ACC112 (cell line): ENCODE results near the gene DPYSL4.

Experiments
- H2AFZ ChIP-seq: fragments of 200-600 bp; sonication (generic); one replicate; pipeline ENCODE4 v1.6.0; 2017; ENCODE audit warnings: antibody characterized with exemption, low read length; ENCODE audit not compliant: unreplicated experiment
- H3K27ac ChIP-seq: fragments of 200-600 bp; sonication (generic); 2 replicates; pipeline ENCODE4 v1.5.1; 2014; ENCODE audit warnings: low read depth, mild to moderate bottlenecking, antibody characterized with exemption, low read length, moderate library complexity
- H3K27me3 ChIP-seq: fragments of 200-600 bp; sonication (generic); 2 replicates; pipeline ENCODE4 v1.6.1; 2014; ENCODE audit warnings: mild to moderate bottlenecking, antibody characterized with exemption, low read length, moderate library complexity, mixed read lengths; ENCODE audit not compliant: insufficient read depth
- H3K36me3 ChIP-seq: fragments of 200-600 bp; sonication (generic); 2 replicates; pipeline ENCODE4 v1.6.1; 2016; ENCODE audit warnings: mild to moderate bottlenecking, antibody characterized with exemption, low read length, moderate library complexity, mixed read lengths; ENCODE audit not compliant: insufficient read depth
- H3K4me1 ChIP-seq: fragments of 200-600 bp; sonication (generic); one replicate; pipeline ENCODE4 v1.6.1; 2016; ENCODE audit warnings: low read length, mixed read lengths; ENCODE audit not compliant: insufficient read depth, unreplicated experiment, control insufficient read depth
- H3K4me3 ChIP-seq: fragments of 200-600 bp; sonication (generic); 2 replicates; pipeline ENCODE4 v1.5.1; 2014; ENCODE audit warnings: mild to moderate bottlenecking, low read depth, low read length
- H3K79me2 ChIP-seq: fragments of 200-600 bp; sonication (generic); one replicate; pipeline ENCODE4 v1.6.0; 2016; ENCODE audit warnings: low read length; ENCODE audit not compliant: control insufficient read depth, unreplicated experiment, insufficient read depth

DPYSL4 gene

DNA sequence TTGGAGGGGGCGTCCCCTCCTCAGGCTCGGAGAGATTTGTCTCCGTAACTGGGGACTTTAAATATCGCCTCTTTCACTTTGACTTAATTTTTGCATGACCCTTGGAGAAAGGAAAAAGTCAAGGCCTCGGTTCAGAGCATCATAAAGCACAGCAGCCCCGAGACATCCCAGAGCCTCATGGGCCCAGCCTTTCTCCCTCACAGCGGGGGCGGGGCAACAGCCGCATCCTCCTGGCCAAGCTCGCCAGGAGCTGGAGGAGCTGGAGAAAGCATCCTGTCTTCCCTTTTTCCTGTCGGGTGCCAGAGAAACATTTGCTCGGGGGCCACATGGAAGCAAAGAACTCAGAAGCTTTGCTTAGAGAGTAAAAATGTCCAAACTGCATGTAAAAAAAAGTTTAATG, 43.6 kb upstream of the DPYSL4 start:
- Histone ChIP-seq H3K4me1 (peaks cover 2% of the 10 kb centered on the region), H2AFZ (no peak overlapping the region), H3K36me3 (no peaks in the 10 kb centered on the region), H3K79me2 (no peaks in the 10 kb centered on the region), H3K4me3 (no peak overlapping the region), H3K27ac (no peak overlapping the region), H3K27me3 (no peaks in the 10 kb centered on the region)

DNA sequence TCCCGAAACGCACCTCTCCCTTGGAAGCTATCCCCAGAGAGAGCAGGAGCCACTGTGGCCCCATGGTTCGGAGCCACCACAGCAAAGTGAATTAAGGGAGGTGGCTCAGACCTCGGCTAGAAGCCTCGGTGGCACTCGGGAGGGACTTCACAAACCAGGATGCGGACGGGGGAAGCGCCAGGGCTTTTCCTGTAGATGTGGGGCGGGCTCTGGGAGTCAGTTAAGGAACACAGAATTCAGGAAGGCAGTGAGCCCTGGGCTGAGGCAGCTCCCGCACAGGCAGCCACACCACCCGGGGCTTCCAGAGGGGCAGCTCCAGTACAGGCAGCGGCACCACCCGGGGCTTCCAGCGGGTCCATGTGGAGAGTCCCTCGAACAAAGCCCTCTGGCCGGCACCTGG, 42.7 kb upstream of the DPYSL4 start:
- Histone ChIP-seq H3K36me3 (no peaks in the 10 kb centered on the region), H3K27me3 (no peaks in the 10 kb centered on the region), H3K4me1 (peaks cover 2% of the 10 kb centered on the region), H3K4me3 (no peak overlapping the region), H3K27ac (no peak overlapping the region), H3K79me2 (no peaks in the 10 kb centered on the region), H2AFZ (no peak overlapping the region)

DNA sequence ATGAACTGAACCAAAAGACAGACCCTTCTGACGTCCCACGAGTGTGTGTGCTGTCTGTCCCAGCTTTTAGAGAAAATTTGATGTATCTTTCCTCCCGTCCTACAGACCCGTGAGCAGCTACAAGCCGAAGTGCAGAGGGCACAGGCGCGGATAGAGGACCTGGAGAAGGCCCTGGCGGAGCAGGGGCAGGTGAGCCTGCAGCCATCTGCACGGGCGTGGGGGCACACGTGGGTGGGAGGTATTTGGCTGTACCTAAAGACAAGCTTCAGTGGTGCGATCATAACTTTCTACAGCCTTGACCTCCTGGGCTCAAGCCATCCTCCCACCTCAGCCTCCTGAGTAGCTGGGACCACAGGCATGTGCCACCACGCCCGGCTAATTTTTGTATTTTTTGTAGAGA, 41.7 kb upstream of the DPYSL4 start:
- Histone ChIP-seq H3K36me3 (no peaks in the 10 kb centered on the region), H3K79me2 (no peaks in the 10 kb centered on the region), H3K4me3 (no peak overlapping the region), H3K27me3 (no peaks in the 10 kb centered on the region), H3K4me1 (peaks cover 2% of the 10 kb centered on the region), H2AFZ (no peak overlapping the region), H3K27ac (no peak overlapping the region)

DNA sequence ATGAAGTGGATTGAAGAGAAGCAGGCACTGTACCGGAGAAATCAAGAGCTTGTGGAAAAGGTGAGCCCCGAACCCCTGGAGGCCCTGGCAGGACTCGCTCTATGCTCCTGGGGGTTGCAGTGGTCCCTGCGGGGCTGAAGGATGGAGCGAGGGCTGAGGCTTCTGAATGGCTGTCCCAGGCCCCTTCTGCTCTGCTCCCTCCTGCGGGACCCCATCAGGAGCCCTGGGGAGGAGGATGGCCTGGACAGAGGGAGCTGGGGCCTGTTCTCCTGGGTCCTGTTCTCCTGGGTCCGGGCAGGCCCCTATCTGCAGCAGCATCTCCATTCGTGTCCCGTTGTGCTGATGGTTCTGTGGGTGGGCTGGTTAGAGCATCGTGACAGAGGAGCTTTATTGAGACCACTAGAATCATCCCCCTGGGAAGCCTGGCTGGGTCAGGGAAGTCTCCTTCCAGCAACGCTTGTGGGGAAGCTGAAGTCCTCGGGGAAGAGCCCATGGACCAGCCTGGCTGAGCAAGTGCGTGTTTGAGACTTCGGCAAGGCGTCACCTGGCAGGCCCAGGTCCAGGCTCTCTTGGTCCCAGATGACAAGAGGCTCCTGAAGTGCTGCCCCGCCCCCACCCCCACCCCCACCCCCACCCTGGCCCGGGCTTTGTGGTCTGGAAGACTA, 41.1 kb upstream of the DPYSL4 start:
- Histone ChIP-seq H3K4me3 (no peak overlapping the region), H2AFZ (no peak overlapping the region), H3K79me2 (no peaks in the 10 kb centered on the region), H3K36me3 (no peaks in the 10 kb centered on the region), H3K27me3 (no peaks in the 10 kb centered on the region), H3K4me1 (peaks cover 2% of the 10 kb centered on the region), H3K27ac (no peak overlapping the region)

DNA sequence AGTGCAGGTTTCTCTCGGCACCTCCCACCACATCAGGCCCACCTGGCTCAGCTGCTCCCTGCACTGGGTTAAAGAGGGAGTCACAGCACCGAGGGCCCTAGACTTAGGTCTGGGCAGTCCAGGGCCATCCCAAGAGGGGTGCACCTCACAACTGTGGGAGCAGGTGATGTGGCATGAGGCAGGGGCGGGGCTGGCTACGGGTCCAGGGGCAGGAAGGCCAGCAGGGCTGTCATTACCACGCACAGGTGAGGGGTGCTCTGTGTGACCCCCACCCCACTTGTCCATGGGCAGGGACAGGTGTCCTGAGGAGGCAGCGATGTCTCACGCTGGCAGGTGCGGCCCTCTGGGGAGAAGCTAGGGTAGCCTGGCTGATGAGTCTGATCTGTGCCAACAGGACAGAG, 40.5 kb upstream of the DPYSL4 start:
- Histone ChIP-seq H3K4me3 (no peak overlapping the region), H3K4me1 (peaks cover 2% of the 10 kb centered on the region), H3K27ac (no peak overlapping the region), H3K27me3 (no peaks in the 10 kb centered on the region), H3K36me3 (no peaks in the 10 kb centered on the region), H3K79me2 (no peaks in the 10 kb centered on the region), H2AFZ (no peak overlapping the region)

DNA sequence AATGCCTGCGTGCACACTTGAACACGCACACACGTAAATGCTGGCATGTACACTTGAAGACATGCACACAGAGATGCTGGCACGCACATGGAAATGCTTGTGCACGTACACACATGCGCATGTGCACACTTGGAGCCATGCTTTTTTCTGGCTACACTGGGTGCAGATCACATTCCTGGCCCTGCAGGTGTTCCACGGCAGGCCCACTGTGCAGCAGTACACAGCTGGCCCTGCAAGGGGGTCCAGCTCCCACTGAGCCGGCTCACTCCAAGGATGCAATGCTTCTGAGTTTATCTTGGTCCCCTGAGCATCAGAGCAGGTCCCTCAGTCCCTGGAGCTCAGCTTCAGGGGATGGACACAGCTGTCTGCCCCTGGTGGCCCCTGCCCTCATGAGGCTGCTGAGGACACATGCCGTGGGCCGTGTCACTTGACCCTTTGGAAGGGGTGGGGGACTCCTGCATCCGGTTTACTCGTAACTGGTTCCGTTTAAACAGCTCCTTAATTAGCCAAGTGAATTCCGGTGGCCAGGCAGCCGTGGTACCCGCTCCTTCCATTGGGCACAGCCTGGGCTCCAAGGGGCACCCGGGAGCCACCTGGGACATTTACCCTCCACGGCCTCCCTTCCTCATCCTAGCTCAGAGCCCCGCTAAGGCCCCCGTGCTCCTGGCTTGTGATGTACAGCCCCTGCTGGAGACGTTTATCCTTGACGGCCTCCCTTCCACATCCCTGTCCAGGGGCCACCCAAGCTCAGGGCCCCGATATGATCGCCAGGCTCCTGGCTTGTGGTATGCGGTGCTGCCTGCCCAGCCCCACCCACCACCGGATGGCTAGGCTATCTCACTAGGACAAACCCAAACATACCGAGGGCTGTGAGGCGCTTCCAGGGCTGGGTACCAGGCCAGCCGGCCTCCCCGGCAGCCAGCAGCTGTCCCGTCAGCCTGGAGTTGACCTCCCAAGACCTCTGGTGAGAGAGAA, 39.5 kb upstream of the DPYSL4 start:
- H3K4me1 ChIP-seq: peaks cover 2% of the 10 kb centered on the region
- H2AFZ ChIP-seq: no peak overlapping the region
- H3K27ac ChIP-seq: no peak overlapping the region
- no peak overlapping the region for H3K4me3 ChIP-seq
- H3K27me3 ChIP-seq: no peaks in the 10 kb centered on the region
- no peaks in the 10 kb centered on the region for H3K36me3 ChIP-seq
- no peaks in the 10 kb centered on the region for H3K79me2 ChIP-seq

DNA sequence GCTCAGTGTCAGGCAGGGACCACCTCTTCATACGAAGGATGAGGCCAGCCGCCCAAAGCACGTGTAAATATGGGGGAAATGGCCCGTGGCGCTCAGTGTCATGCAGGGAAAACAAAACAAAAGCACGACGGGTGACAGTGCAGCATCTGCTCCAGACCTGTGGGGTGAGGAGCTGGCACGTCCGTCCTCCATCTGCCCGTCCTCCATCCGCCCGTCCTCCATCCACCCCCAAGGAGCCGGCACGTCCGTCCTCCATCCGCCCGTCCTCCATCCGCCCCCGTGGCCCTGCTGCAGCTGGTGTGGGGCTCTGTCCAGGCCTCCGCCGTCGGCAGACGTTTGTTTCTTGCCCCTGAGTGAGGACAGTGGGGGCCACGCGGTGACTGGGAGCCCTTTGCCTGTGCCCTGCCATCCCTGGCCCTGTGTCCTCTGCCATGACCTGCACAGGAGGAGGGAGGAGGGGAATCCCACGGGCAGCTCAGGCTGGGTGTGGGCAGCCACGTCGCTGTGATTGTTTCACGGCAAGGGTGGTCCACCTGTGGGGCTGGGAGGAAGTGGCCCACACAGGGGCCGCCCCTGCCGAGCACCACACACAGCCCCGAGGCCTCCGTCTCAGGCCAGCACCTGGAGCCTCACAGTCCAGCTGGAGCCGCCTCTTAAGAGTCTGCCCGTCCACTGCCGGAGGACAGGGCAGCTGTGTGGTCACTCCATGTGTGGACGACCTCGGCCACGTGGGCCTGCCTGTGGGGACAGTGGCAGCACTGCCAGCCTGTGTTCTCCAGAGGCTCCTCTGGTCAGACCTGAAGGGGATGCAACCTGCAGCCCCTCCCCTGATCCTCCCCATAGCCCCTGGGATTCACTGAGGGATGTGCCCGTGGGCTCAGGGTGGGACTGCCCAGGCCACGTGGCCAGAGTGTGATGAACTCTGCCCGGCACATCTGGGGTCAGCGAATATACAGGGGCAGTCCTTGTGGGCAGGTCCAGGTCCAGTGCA, 38.2 kb upstream of the DPYSL4 start:
- Histone ChIP-seq H3K27ac (no peak overlapping the region), H3K4me3 (no peak overlapping the region), H2AFZ (no peak overlapping the region), H3K4me1 (no peaks in the 10 kb centered on the region), H3K27me3 (no peaks in the 10 kb centered on the region), H3K36me3 (no peaks in the 10 kb centered on the region), H3K79me2 (no peaks in the 10 kb centered on the region)

DNA sequence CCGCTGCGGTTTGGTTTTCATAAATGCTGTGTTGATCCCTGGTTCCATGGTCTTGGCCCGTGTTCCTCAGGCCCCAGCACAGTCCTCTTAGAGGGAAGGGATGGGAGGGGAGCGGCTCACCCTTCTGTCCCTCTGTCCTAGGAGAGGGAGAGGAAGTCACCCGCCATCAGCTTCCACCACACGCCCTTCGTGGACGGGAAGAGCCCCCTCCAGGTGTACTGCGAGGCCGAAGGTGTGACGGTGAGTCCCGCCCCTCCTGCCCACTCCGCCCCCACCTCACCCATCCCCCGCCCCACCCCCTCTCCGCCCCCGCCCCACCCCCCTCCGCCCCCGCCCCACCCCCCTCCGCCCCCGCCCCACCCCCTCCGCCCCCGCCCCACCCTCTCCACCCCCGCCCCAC, 37.5 kb upstream of the DPYSL4 start:
- Histone ChIP-seq H3K4me1 (no peaks in the 10 kb centered on the region), H3K27me3 (no peaks in the 10 kb centered on the region), H3K4me3 (no peak overlapping the region), H3K79me2 (no peaks in the 10 kb centered on the region), H3K36me3 (no peaks in the 10 kb centered on the region), H2AFZ (no peak overlapping the region), H3K27ac (no peak overlapping the region)

DNA sequence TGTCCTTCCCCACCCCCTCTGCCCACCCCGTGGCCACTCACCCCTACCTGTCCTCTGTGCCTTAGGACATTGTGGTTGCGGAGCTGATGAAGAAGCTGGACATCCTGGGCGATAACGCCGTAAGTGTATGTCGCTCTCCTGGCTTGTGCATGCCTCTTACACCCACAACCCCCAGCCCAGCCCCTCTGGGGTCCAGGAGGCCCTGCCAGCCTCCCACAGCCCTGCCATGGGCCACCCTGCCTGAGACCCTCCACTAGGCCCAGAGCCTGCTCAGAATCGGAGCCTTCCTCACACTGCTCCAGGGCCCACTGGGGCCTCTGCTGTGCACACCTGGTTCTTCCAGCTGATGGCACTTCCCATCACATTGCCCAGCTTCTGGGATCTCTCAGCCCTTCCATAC, 36.8 kb upstream of the DPYSL4 start:
- no peaks in the 10 kb centered on the region for H3K36me3 ChIP-seq
- no peaks in the 10 kb centered on the region for H3K27me3 ChIP-seq
- H3K27ac ChIP-seq: no peak overlapping the region
- H3K4me1 ChIP-seq: no peaks in the 10 kb centered on the region
- no peaks in the 10 kb centered on the region for H3K79me2 ChIP-seq
- no peak overlapping the region for H2AFZ ChIP-seq
- no peak overlapping the region for H3K4me3 ChIP-seq

DNA sequence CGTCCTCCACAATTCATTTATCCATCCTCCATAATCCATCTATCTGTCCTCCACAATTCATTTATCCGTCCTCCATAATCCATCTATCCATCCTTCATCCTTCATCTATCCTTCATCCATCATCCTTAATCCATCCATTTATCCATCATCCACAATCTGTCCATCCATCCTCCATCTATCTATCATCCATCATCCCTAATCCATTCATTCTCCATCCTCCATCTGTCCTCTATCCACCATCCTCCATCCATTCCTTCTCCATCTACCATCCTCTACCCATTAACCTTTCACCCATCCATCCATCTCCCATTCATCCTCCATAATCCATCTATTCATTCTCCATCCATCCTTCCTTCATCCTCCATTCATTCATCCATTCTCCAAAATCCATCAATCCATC, 36.0 kb upstream of the DPYSL4 start:
- no peaks in the 10 kb centered on the region for H3K27me3 ChIP-seq
- no peak overlapping the region for H3K4me3 ChIP-seq
- H3K4me1 ChIP-seq: no peaks in the 10 kb centered on the region
- H3K27ac ChIP-seq: no peak overlapping the region
- H2AFZ ChIP-seq: no peak overlapping the region
- H3K36me3 ChIP-seq: no peaks in the 10 kb centered on the region
- H3K79me2 ChIP-seq: no peaks in the 10 kb centered on the region
